ENCODE data around the gene C14orf93. TPM values are rescaled to one million over a fixed set of nuclear protein-coding genes. Genes with fewer than 3 reads are reported as not detected.
"Not testable (repeated sequence)": the region's sequence is repeated elsewhere in the genome, so short reads cannot be mapped to it uniquely, and the experiment has no call there.

C14orf93 gene
- total RNA-seq, 4 donors from 2014 or later: 3.7 to 16.2 (median 6.7) TPM

- intact Hi-C loops (cut with DNase I; ENCODE audit: low total_unique reads): loop anchor here (2.0 kb wide), 2 partner anchors 49 to 77 kb away; partner anchors contain the start of genes HAUS4 and PRMT5
- in situ Hi-C loops (cut with MboI; ENCODE audit: low sequenced_read_pairs in 4 of 4): no loop called here
- DNase-seq (no peak), ATAC-seq (no peak)
- Histone ChIP-seq H3K36me3 (no peaks in the 10 kb centered on the region), H3K9me3 (no peaks in the 10 kb centered on the region), H3K27me3 (no peaks in the 10 kb centered on the region), H3K4me3 (peak overlapping the region; percentile 72 to 94 (median 78)), H3K4me1 (peaks cover 16 to 18% of the 10 kb centered on the region in 2 donors), H3K27ac (peak overlapping the region; percentile 96 to 98 (median 96))
- TF ChIP-seq POLR2A (IDR thresholded peaks at IDR 0.05) (no peak), CTCF (IDR thresholded peaks at IDR 0.05 in 4 of 5, conservative IDR thresholded peaks at IDR 0.05 in 1 of 5) (no peak)
Measured at GRCh38 chr14:23006188-23006534, 3.8 kb downstream of the C14orf93 start.

- TF ChIP-seq CTCF (IDR thresholded peaks at IDR 0.05 in 4 of 5, conservative IDR thresholded peaks at IDR 0.05 in 1 of 5): no peak
- no peak for TF ChIP-seq POLR2A (IDR thresholded peaks at IDR 0.05)
- Histone ChIP-seq H3K27me3 (no peaks in the 10 kb centered on the region), H3K4me3 (peak overlapping the region in 1 of 4 donors; percentile 94), H3K36me3 (no peaks in the 10 kb centered on the region), H3K27ac (peak overlapping the region; percentile 96 to 98 (median 96)), H3K9me3 (no peaks in the 10 kb centered on the region), H3K4me1 (peaks cover 16 to 18% of the 10 kb centered on the region in 2 donors)
- in situ Hi-C loops (cut with MboI; ENCODE audit: low sequenced_read_pairs in 4 of 4): no loop called here
- no peak for DNase-seq
- intact Hi-C loops (cut with DNase I; ENCODE audit: low total_unique reads): loop anchor here (2.0 kb wide), 2 partner anchors 49 to 77 kb away; partner anchors contain the start of genes HAUS4 and PRMT5
- no peak for ATAC-seq
Measured at GRCh38 chr14:23005451-23006187, 4.3 kb downstream of the C14orf93 start.

GRCh38 chr14:23004274-23004673 lies 5.7 kb downstream of the C14orf93 start:
- H3K36me3 ChIP-seq; H3K4me3 ChIP-seq; ATAC-seq; in situ Hi-C loops (cut with MboI; ENCODE audit: low sequenced_read_pairs in 4 of 4); intact Hi-C loops (cut with DNase I; ENCODE audit: low total_unique reads); H3K9me3 ChIP-seq; H3K27ac ChIP-seq; DNase-seq; H3K27me3 ChIP-seq: not testable (repeated sequence)
- peaks cover 13% of the 10 kb centered on the region in 2 donors for H3K4me1 ChIP-seq

- Histone ChIP-seq H3K27ac (no peak overlapping the region), H3K9me3 (no peaks in the 10 kb centered on the region), H3K4me3 (no peak overlapping the region), H3K36me3 (no peaks in the 10 kb centered on the region), H3K27me3 (no peaks in the 10 kb centered on the region), H3K4me1 (peaks cover 4 to 11% of the 10 kb centered on the region in 2 donors)
- in situ Hi-C loops (cut with MboI; ENCODE audit: low sequenced_read_pairs in 4 of 4) (no loop called here), intact Hi-C loops (cut with DNase I; ENCODE audit: low total_unique reads) (no loop called here)
- DNase-seq (no peak), ATAC-seq (no peak)
- TF ChIP-seq CTCF (IDR thresholded peaks at IDR 0.05 in 4 of 5, conservative IDR thresholded peaks at IDR 0.05 in 1 of 5) (no peak), POLR2A (IDR thresholded peaks at IDR 0.05) (no peak)
Measured at GRCh38 chr14:23002592-23002991, 7.4 kb downstream of the C14orf93 start.

- H3K27ac ChIP-seq: no peak overlapping the region
- no peaks in the 10 kb centered on the region for H3K36me3 ChIP-seq
- H3K4me1 ChIP-seq: peaks cover 0 to 4% of the 10 kb centered on the region in 2 donors
- DNase-seq (no peak), ATAC-seq (no peak)
- H3K4me3 ChIP-seq: no peak overlapping the region
- in situ Hi-C loops (cut with MboI; ENCODE audit: low sequenced_read_pairs in 4 of 4): no loop called here
- H3K27me3 ChIP-seq: no peaks in the 10 kb centered on the region
- intact Hi-C loops (cut with DNase I; ENCODE audit: low total_unique reads): no loop called here
- no peak for TF ChIP-seq CTCF (IDR thresholded peaks at IDR 0.05 in 4 of 5, conservative IDR thresholded peaks at IDR 0.05 in 1 of 5)
- TF ChIP-seq POLR2A (IDR thresholded peaks at IDR 0.05): no peak
- no peaks in the 10 kb centered on the region for H3K9me3 ChIP-seq
Measured at GRCh38 chr14:23000860-23001259, 9.1 kb downstream of the C14orf93 start.

Data from gastrocnemius medialis (tissue), 4 donors.